Measurements from ENCODE around the gene STEAP4. TPM values are rescaled to one million over a fixed set of nuclear protein-coding genes. Genes with fewer than 3 reads are reported as not detected.
A peak's percentile ranks its signal among the peaks of the same experiment; 100 is the strongest.

Gene STEAP4
- total RNA-seq (2014; rRNA removed; shearing (Covaris generic)): not detected in 2 replicates
- polyA plus RNA-seq (2015; cell fraction: cytosol; rRNA removed): not detected in 2 replicates
- polyA plus RNA-seq (2015; cell fraction: nucleus; rRNA removed): not detected in 2 replicates

- DNase-seq (ENCODE audit: low read depth, low spot score): no peak
- in situ Hi-C loops (cut with HindIII; ENCODE audit: low pct_unique_long_range_greater_than_20kb, low sequenced_read_pairs): no loop called here
These were observed at the start of gene STEAP4 for GRCh38 chr7:88306590-88307048. Gene STEAP4, minus strand, starts transcription at chr7:88306894. Its CDS starts 22,625 bp downstream, at chr7:88284269.

GRCh38 chr7:88355011-88355410, 48.3 kb upstream of the STEAP4 start:
- no peak for DNase-seq (ENCODE audit: low read depth, low spot score)
- in situ Hi-C loops (cut with HindIII; ENCODE audit: low pct_unique_long_range_greater_than_20kb, low sequenced_read_pairs): no loop called here

GRCh38 chr7:88350118-88350517, 43.4 kb upstream of the STEAP4 start:
- no peak for DNase-seq (ENCODE audit: low read depth, low spot score)
- in situ Hi-C loops (cut with HindIII; ENCODE audit: low pct_unique_long_range_greater_than_20kb, low sequenced_read_pairs): no loop called here

GRCh38 chr7:88347517-88347916, 40.8 kb upstream of the STEAP4 start:
- no peak for DNase-seq (ENCODE audit: low read depth, low spot score)
- in situ Hi-C loops (cut with HindIII; ENCODE audit: low pct_unique_long_range_greater_than_20kb, low sequenced_read_pairs): no loop called here

- no peak for DNase-seq (ENCODE audit: low read depth, low spot score)
- in situ Hi-C loops (cut with HindIII; ENCODE audit: low pct_unique_long_range_greater_than_20kb, low sequenced_read_pairs): no loop called here
These were observed 40.4 kb upstream of the STEAP4 start for GRCh38 chr7:88347090-88347489.

GRCh38 chr7:88346357-88346756, 39.7 kb upstream of the STEAP4 start:
- in situ Hi-C loops (cut with HindIII; ENCODE audit: low pct_unique_long_range_greater_than_20kb, low sequenced_read_pairs): no loop called here
- no peak for DNase-seq (ENCODE audit: low read depth, low spot score)

GRCh38 chr7:88344956-88345832, 38.5 kb upstream of the STEAP4 start:
- peak; percentile 63 for DNase-seq (ENCODE audit: low read depth, low spot score)
- in situ Hi-C loops (cut with HindIII; ENCODE audit: low pct_unique_long_range_greater_than_20kb, low sequenced_read_pairs): no loop called here

- in situ Hi-C loops (cut with HindIII; ENCODE audit: low pct_unique_long_range_greater_than_20kb, low sequenced_read_pairs): no loop called here
- DNase-seq (ENCODE audit: low read depth, low spot score): no peak
These were observed 37.6 kb upstream of the STEAP4 start for GRCh38 chr7:88344271-88344670.

GRCh38 chr7:88339195-88339922, 32.7 kb upstream of the STEAP4 start:
- DNase-seq (ENCODE audit: low read depth, low spot score): no peak
- in situ Hi-C loops (cut with HindIII; ENCODE audit: low pct_unique_long_range_greater_than_20kb, low sequenced_read_pairs): no loop called here

- no peak for DNase-seq (ENCODE audit: low read depth, low spot score)
- in situ Hi-C loops (cut with HindIII; ENCODE audit: low pct_unique_long_range_greater_than_20kb, low sequenced_read_pairs): no loop called here
These were observed 31.8 kb upstream of the STEAP4 start for GRCh38 chr7:88338503-88338902.

GRCh38 chr7:88337572-88337971, 30.9 kb upstream of the STEAP4 start:
- in situ Hi-C loops (cut with HindIII; ENCODE audit: low pct_unique_long_range_greater_than_20kb, low sequenced_read_pairs): no loop called here
- DNase-seq (ENCODE audit: low read depth, low spot score): no peak

- DNase-seq (ENCODE audit: low read depth, low spot score): no peak
- in situ Hi-C loops (cut with HindIII; ENCODE audit: low pct_unique_long_range_greater_than_20kb, low sequenced_read_pairs): no loop called here
These were observed 24.6 kb upstream of the STEAP4 start for GRCh38 chr7:88331322-88331721.

- in situ Hi-C loops (cut with HindIII; ENCODE audit: low pct_unique_long_range_greater_than_20kb, low sequenced_read_pairs): no loop called here
- DNase-seq (ENCODE audit: low read depth, low spot score): no peak
These were observed 23.1 kb upstream of the STEAP4 start for GRCh38 chr7:88329532-88330463.

GRCh38 chr7:88328787-88329186, 22.1 kb upstream of the STEAP4 start:
- in situ Hi-C loops (cut with HindIII; ENCODE audit: low pct_unique_long_range_greater_than_20kb, low sequenced_read_pairs): no loop called here
- no peak for DNase-seq (ENCODE audit: low read depth, low spot score)

GRCh38 chr7:88324699-88325098, 18.0 kb upstream of the STEAP4 start:
- no peak for DNase-seq (ENCODE audit: low read depth, low spot score)
- in situ Hi-C loops (cut with HindIII; ENCODE audit: low pct_unique_long_range_greater_than_20kb, low sequenced_read_pairs): no loop called here

GRCh38 chr7:88322151-88322550, 15.5 kb upstream of the STEAP4 start:
- in situ Hi-C loops (cut with HindIII; ENCODE audit: low pct_unique_long_range_greater_than_20kb, low sequenced_read_pairs): no loop called here
- no peak for DNase-seq (ENCODE audit: low read depth, low spot score)

GRCh38 chr7:88321694-88322093, 15.0 kb upstream of the STEAP4 start:
- no peak for DNase-seq (ENCODE audit: low read depth, low spot score)
- in situ Hi-C loops (cut with HindIII; ENCODE audit: low pct_unique_long_range_greater_than_20kb, low sequenced_read_pairs): no loop called here

- in situ Hi-C loops (cut with HindIII; ENCODE audit: low pct_unique_long_range_greater_than_20kb, low sequenced_read_pairs): no loop called here
- DNase-seq (ENCODE audit: low read depth, low spot score): no peak
These were observed 11.5 kb upstream of the STEAP4 start for GRCh38 chr7:88318196-88318595.

Data from SK-MEL-5 (cell line).